ELF-1 (cell line): Measurements from ENCODE around the gene RIC1.
"Not testable (repeated sequence)": the region's sequence is repeated elsewhere in the genome, so short reads cannot be mapped to it uniquely, and the experiment has no call there.

ENCODE experiments used
- DNase-seq: peaks from one replicate; pipeline ENCODE4 v3.0.0-alpha.2; 2016; ENCODE audit warnings: low read depth, low spot score

RIC1 gene

DNA sequence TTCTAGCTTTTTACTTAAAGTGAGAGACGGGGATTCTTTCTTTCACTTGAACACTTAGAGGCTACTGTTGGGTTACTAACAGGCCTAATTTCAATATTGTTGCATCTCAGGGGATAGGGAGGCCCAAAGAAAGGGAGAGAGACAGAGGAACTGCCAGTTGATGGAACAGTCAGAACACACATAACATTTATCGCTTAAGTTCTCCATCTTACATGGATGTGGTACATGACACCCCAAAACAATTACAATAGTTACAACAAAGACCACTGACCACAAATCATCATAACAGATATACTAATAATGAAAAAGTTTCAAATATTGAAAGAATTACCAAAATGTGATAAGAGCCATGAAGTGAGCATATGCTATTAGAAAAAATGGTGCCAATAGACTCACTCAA lies 4.3 kb upstream of the RIC1 start:
- no peak for DNase-seq

DNA sequence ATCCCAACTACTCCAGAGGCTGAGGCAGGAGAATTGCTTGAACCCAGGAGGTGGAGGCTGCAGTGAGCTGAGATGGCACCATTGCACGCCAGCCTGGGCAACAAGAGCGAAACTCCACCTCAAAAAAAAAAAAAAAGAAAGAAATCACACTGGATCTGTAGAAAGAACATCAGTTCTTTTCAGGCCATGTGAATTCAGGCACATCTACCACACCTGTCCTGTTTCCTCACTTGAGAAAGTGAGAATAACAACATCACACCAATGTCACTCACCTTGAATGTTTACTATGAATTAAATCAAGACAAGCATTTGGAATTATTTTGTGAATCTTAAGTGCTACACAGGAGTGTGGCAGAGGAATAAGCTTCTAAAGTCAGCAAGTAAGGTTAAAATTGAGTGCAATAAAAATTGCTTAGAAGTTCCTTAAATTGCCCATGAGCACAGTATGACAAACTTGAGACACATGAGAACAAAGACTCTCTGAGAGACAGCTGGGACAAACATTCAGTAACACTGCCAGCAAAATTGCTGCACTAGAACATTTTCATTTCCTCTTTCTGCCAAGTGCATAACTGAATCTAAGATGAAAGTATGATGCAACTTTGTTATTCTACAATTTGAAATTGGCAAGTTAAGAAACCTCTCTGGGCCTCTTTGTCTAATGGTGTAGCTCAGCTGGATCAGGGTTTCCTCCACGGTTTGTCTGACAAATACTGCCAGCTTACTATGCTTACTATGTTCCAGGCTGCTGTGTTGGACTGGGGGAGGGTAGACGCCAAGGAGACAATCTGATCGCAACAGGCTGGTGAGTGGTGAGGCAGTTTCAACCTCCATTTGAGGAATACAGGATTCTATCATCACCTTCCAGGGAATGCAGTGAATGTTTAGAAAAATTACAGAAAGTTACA lies 1.9 kb upstream of the RIC1 start:
- no peak for DNase-seq

DNA sequence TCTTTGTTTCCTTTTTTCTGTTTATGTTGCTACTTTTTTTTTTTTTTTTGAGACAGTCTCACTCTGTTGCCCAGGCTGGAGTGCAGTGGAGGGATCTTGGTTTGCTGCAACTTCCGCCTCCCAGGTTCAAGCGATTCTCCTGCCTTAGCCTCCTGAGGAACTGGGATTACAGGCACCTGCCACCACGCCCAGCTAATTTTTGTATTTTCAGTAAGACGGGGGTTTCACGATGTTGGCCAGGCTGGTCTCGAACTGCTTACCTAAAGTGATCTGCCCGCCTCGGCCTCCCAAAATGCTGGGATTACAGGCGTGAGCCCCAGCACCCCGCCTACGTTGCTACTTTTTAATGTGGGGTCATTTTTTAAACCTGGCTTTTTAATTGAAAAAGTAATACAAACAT lies 1.2 kb upstream of the RIC1 start:
- not testable (repeated sequence) for DNase-seq

DNA sequence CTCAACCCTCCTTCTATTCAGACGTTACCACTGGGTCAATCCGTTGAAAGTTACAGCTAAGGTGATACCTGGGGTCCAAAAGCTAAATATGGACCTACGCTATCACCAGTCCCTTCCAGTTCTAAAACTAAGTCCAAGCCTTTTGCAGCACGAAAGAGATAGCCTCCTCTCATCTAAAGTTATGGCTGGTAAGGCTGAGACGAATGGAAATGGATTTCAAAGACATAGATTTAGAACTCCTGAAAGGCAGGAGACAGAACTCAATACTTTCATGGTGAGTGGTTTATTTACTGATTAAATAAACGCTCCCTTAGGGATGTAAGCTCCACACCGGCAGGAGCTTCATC lies 751 bp upstream of the RIC1 start:
- DNase-seq = no peak

DNA sequence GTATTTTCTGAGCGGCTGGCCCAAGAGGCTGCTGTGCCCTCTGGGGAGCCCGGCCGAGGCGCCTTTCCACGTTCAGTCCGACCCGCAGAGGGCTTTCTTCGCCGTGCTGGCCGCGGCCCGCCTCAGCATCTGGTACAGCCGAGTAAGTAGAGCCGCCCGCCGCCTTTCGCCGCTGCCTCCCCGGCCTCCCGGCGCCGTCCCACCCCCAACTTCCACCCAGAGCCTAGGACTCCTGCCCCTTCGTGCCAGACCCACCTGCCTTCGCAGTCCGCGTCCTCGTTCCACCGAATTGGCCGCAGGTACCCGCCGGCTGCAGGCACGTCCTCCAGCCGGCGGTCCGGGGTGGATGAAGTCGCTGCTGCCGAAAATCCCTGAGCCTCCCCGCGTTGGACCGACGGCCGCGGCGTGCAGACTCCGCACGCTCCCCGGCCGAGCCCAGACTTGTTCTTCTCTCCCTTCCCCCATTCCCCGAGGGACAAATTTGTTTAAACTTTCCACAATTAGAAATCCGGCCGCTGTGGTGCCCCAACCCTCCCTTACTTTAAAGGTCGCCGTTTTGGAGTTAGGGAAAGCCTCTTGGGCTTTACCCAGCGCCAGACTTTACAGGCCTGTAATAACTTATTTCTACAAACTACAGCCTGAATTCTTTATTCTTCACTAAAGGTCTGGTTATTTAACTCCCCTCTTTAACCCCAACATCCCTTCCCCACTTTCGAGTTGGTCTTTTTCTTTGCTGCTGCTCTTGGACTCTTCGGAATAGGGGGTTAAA lies 589 bp downstream of the RIC1 start:
- peak; percentile 57 for DNase-seq

DNA sequence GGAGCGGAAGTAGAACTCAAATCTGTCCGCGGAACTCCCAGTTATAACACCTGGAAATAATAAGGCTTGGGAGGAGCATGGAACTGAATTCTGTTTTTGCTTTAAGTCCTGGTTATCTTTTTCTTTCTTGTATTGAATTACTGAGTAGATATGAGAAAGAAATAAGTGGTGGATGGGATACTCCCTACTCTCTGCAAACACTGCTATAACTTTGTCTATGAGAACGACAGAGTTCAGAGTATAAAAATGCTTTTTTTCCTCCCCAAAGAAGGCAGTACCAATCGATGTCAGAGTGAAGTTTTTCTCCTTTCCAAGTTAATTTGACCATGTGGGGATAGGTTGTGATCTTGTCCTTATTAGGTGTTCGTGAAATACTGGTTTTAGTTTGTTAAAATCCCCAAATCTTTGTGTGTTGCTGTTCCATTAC lies 1.2 kb downstream of the RIC1 start:
- no peak for DNase-seq

DNA sequence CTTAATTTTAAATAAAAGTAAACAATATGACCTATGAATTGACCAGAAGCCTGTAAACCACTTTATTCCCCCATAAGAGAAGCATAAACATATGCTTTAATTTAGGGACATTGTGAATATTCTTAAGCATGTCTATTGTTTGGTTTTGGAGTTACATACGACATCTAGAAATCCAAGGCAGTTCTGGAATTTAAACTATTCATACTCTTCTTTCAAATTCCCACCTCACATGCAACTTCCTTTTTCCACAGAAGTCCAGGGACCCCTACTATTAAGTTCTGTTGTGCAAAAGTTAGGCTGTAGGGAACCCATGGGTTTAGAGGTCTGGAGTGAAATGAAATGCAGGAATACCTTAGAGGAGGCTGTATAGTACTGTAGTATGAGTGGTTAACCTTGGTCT lies 2.1 kb downstream of the RIC1 start:
- DNase-seq = no peak

DNA sequence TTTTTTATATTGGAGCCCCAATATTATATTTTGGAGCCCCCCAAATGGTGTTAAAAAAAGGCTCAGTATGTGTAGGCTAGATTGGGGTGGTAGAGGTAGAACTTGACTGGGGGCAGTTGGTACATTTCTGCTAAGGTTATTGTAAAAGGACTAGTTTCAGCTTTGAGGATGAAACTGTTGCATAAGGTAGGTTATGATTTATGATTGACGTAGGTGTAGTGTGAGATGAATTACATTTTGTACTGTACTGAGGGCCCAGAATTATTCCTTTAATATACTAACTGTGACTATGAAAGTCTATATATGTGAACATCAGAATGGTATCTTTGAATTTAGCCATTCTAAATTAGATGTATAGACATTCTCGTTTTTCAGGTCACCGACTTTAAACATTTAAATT lies 3.6 kb downstream of the RIC1 start:
- no peak for DNase-seq

DNA sequence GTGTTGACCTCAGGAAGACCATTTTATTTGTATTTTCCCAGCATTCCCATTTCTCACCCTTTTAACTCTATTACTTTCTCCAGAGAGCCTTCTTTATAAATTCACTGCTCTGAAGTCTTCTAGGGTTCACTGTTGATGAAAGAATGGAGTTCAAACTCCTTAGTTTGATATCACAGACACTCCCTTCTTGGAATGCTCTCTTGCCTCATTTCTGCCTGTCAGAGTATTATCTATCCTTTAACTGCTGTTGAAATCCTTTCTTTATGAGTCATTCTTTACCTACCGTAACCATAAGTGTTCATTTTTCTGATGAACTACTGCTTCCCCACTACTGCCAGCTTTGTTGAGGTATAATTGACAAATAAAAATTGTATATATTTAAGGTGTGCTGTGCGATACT lies 4.3 kb downstream of the RIC1 start:
- DNase-seq = no peak

DNA sequence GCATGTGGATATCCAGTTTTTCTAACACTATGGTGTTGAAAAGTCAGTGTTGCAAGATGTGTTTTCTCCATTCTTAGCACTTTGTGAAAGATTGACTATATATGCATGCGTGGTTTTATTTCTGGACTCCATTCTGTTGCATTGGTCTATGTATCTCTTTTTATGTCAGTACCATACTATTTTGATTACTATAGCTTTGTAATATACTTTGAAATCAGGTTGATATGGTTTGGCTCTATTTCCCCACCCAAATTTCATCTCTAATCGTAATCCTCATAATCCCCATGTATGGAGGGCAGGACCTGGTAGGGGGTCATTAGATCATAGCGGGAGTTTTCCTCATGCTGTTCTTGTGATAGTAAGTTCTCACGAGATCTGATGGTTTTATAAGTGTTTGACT lies 6.5 kb downstream of the RIC1 start:
- no peak for DNase-seq

DNA sequence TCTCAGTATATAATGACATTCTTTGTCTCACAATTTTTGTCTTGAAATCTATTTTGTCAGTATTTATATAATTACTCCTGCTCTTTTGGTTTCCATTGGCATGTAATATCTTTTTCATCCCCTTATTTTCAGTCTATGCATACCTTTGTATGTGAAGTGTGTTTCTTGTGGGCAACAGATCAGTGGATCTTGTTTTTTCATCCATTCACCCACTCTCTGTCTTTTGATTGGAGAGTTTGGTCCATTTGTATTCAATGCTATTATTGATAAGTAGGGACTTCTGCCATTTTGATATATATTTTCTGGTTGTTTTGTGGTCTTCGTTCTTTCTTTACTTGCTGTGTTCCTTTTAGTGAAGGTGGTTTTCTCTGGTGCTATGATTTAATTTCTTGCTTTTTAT lies 10.9 kb downstream of the RIC1 start:
- no peak for DNase-seq

DNA sequence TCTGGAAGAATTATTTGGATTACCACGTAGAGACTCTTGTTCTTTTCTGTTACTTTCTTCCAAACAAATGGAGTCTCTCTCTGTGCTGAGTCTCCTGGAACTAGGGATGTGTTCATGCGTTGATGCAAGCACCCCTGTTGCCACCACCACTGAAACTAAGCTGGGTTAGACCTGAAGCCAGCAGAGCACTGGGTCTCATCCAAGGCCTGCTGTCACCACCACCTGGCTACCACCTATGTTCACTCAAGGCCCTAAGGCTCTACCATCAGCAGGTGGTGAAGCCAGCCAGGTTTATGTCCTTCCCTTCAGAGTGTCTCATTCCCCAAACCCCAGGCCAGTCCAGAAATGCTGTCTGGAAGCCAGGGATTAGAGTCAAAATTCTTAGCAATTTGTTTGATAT lies 13.3 kb downstream of the RIC1 start:
- DNase-seq = no peak

DNA sequence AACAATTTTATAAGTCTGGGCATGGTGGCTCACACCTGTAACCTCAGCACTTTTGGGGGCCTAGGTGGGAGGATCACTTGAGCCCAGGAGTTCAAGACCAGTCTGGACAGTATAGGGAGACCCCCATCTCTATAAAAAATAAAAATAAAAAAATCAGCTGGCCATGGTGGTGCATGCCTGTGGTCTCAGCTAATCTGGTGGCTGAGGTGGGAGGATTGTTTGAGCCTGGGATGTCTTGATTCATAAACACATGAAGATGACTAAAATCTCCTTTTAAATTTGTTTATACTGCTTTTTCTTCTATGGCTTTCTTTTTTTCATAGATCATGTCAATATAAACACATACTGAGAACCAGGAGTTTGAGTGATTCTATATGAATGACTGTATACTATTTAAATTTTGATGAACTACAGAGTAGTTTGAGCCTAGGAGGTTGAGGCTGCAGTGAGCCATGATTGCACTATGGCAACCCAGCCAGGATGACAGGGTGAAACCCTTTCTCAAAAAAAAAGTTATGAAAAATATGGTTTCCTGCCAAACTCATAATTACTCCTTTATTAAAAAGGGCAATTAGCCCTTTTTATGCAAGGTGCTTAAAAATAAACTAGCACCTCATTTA lies 14.2 kb downstream of the RIC1 start:
- no peak for DNase-seq

DNA sequence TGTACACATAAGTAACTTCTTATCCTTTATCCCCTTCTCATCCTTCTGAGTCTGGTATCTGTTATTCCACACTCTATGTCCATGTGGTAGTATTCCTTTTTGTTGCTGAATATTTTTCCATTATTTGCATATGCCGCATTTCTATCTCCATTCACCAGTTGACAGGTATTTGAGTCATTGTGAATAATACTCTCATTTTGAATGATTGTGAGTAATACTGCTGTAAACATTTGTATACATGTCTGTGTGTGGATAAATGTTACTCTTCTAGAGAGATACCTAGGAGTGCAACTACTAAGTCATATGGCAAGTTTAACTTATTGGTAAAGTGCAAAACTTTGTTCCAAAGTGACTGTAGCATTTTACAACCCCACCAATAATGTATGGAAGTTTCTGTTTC lies 15.6 kb downstream of the RIC1 start:
- no peak for DNase-seq

DNA sequence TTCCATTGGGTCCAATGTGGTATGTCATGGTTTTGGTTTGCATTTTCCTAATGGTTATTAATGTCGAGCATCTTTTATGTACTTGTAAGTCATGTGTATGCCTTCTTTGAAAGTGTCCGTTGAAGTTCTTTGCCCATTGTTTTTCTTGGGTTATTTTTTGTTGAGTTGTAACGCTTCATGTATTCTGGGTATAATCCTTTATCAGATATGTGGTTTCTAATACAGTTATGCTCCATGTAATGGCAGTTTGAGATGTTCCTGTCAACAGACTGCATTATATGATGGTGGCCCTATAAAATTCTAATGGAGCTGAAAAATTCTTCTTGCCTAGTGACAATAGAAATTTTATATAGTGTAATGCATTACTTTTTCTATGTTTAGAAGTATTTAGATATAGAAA lies 17.2 kb downstream of the RIC1 start:
- no peak for DNase-seq

DNA sequence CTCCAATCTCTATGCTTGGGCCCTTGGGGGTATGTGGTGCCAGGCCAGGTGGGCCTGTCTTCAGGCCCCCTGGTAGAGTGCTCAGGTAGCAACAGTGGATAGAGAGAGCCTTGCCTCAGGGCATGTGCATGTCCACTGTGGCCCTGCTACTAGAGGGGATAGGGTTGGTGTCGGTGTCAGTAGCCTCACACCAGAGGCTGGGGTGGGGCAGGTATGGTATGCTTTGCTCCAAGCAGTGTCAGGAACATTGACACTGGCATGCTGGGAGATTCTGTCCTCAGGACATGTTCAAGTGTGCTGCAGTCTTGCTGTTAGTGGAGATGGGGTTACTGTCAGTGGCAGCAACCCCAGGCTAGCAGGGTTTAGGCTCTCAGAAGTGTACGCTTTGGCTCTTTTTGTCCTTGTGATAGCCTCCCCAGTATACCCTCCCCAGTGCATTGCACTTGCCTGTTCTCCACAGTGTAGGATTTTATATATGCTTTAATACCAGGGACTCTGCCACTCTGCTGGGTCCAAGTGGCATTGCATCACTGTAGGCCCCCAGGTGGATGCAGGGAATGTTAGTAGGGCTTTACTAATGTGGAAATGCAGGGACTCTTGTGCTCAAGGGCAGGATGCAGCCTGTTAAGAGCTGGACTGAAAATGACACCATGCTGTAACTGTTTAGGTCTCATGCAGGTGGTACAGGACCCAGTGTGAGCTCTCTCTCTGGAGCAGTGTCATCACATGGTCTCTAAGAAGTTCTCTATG lies 21.6 kb downstream of the RIC1 start:
- DNase-seq = peak; percentile 19

DNA sequence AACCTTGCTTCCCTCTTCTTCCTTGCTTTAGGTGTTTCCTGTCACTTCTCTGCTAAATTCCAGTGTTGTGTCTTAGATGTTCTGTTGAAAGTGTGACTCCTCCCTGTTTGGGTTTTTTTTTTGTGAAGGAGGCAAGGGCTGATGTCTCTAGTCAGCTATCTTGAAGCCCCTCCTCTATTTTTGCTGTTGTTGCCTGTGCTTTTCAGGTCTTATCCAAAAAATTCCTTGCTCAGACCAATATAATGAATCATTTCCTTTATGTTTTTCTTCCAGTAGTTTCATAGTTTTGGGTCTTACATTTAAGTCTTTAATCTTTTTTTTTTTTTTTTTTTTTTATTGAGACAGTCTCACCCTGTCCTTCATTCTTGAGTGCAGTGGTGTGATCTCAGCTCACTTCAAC lies 22.3 kb downstream of the RIC1 start:
- DNase-seq = no peak

DNA sequence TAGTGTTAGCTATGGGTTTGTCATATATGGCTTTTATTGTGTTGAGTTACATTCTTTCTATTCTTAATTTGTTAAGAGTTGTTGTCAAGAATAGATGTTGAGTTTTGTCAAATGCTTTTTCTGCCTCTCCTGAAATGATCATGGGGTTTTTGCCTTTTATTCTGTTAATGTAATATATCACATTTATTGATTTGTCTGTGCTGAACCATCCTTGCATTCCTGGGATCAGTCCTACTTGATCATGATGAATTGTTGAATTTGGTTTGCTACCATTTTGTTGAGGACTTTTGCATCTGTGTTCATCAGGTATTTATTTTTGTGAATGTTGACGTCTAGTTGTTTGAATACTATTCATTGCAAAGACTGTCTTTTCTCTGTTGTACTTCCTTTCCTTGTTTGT lies 23.9 kb downstream of the RIC1 start:
- no peak for DNase-seq

DNA sequence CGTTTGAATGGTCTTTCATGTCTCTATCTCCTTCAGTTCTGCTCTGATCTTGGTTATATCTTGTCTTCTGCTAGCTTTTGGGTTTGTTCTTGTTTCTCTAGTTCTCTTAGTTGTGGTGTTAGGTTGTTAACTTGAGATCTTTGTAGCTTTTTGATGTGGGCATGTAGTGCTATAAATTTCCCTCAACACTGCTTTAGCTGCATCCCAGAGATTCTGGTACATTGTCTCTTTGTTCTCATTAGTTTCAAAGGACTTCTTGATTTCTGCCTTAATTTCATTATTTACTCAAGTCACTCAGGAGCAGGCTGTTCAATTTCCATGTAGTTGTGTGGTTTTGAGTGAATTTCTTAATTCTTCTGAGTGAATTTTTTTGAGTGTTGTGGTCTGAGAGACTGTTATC lies 33.9 kb downstream of the RIC1 start:
- DNase-seq = not testable (repeated sequence)

DNA sequence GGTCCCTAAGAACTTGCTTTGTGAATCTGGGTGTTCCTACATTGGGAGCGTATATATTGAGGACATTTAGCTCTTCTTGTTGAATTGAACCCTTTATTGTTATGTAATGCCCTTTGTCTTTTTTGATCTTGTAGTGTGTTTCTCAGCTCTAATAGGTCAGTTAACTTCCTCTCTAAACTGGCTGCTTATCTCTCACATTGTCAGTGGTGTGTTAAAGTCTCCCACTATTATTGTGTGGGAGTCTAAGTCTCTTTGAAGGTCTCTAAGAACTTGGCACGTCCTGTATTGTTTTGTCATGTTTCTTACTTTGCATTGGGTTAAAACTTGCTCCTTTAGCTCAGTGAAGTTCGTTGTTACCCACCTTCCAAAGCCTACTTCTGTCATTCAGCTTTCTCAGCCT lies 36.2 kb downstream of the RIC1 start:
- no peak for DNase-seq

DNA sequence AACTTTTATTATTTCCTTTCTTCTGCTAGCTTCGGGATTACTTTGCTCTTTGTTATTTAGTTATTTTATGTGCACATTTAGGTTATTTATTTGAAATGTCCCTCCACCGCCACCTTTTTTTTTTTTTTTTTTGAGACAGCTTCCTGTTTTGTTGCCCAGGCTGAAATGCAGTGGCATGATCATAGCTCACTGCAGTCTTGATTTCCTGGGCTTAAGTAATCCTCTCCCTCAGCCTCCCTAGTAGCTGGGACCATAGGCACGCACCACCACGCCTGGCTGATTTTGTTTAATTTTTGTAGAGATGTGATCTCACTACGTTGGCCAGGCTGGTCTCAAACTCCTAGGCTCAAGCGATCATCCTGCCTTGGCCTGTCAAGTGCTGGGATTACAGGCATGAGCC lies 38.5 kb downstream of the RIC1 start:
- no peak for DNase-seq

DNA sequence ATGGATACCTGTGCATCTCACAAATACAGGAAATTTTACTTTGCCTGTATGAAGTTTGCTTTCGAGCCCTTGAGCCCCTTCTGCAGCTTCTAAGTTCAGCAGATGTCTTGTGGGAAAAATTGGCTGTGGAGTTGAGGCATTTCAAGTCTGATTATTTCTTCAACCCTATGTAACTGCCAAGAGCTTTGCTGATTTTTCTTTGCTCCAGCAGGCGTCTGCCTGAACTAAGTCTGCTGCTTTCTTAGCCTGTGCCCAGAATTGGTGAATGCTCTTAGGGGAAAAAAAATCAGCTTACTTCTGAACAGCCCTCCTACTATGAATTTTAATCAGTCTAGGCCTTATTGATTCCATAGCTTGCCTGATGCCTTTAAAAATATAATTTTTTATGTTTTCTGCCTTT lies 41.2 kb downstream of the RIC1 start:
- DNase-seq = no peak
